ELR (cell line): Measurements from ENCODE around the gene TLE5.
A peak's percentile ranks its signal among the peaks of the same experiment; 100 is the strongest.
"Not testable (repeated sequence)": the region's sequence is repeated elsewhere in the genome, so short reads cannot be mapped to it uniquely, and the experiment has no call there.

Experiments
- DNase-seq: peaks from one replicate; pipeline ENCODE4 v3.0.0-alpha.2; 2015; ENCODE audit warnings: low read depth

Gene TLE5

DNA sequence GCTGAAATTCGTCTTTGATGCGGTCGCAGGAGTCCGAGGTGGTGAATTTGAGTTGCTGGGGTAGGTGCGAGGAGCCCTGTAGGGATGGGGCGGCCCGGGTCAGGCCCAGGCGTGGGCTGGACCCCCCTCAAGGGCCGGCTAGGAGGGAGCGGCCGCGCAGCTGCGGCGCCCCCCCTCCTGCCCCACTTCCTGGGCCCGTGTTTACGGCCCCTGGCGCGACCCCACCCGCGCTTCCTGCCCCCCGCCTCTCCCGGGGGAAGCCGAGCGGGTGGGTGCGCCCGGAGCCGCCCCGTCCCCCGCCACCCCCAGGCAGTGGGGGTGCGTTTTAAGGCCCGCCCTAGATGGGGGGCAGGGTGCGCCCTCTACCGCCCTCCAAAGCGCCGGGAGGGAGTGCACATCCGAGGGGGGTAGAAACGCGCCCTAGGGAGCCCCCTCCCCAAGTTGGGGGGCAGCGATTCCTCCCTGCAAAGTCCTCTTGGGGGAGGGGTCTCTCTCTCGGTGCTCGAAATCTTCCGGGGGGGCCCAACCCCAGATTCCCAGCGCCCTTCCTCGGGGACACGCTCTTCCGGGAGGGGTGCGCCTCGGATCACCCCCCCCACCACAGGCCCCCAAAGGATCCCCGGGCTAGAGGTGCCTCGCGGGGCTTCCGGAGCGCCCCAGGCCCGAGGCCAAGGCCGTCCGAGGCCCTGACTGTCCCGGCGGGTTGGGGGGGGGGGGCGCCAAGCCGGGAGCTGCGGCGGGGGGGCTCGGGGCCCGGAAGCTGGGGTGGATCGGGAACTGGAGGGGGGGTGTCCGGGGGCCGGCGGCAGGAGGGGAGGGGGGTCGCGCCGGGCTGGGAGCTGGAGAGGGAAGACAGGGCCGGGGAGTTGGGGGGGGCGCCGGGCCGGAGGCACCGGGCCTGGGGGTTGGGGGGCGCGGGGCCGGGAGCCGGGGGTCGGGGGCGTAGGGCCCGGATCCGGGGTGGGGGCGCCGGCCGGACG is 823 bp downstream of the TLE5 start:
- peak; percentile 49 for DNase-seq

GRCh38 chr19:3060857-3061181 is 1.5 kb downstream of the TLE5 start:
- no peak for DNase-seq

DNA sequence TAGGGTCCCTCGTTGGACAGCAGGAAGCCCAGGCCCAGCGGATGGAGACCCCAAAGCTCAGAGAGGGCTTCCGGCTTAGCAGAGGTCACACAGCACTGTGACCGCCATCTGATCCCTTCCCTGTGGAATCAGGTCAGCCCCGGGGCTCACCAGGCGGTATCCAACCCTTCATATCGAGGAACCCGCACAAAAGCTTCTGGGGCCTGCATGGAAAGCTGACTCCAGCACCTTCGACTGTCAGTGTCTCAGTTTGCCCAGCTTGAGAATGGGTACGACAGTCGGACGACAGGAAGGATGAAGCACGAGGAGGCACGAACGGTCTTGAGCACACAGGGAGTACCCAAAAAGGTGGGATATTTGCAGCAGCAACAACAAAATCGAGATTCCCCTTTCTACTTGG is 2.6 kb downstream of the TLE5 start:
- DNase-seq = no peak

GRCh38 chr19:3058821-3059314 is 3.4 kb downstream of the TLE5 start:
- DNase-seq = no peak

DNA sequence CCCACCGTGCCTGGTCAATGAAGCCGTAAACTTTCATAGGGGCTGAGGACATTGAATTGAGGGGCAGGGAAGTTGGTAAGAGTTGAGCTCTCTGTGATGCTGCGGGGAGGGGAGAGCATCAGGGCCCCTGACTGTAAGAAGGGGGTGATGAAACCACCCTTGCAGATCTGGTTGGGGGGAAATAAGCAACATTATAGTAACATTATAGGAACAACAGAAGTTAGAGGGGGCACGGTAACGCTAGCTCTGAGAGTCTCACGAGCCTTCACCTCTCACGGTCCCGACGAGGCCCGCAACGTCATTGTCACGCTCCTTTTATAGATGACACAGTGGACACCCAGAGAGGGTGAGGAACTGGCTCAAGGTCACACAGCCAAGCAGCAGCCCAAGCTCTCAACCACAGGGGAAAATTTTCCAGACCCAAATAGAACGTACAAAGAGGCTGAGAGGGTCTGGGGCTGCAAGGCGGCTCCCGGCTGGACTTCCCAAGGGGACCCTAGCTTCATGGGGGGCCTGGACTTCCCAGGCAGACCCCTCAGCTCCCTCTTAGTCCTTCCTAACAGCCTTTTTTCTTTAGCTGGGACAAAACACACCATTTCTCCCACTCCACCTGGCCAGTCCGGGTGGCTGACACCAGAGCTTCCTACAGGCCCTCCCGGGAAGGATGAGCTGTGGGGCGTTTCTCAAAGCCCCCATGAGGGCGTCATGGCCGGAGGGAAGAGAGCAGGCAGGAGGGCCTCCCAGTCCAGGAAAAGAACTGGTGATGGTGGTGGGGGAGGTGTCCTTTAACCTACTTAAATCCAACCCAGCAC is 4.1 kb downstream of the TLE5 start:
- no peak for DNase-seq

DNA sequence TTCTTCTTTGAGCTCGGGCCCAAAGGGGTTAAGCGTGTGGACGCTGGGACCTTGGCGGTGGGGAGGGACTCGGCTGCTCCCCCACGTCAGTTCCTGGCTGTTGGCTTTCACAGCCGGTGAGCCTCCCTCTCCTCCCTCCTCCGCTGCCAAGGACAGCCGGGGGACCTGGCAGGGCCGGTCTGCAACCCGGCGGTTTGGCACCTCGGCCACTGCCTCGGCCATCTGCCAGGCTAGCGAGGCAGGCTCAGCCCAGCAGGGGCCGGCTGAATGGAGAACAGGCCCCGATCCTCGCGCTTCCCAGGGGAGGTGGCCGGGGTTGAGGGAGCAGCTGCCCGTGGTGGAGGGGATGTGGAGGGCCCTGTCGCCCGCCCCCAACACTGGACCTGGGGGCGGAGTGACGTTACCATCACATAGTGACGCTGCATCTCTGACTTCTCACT is 5.0 kb downstream of the TLE5 start:
- DNase-seq = no peak

- no peak for DNase-seq
Measured at GRCh38 chr19:3056417-3057088, 5.7 kb downstream of the TLE5 start.

DNA sequence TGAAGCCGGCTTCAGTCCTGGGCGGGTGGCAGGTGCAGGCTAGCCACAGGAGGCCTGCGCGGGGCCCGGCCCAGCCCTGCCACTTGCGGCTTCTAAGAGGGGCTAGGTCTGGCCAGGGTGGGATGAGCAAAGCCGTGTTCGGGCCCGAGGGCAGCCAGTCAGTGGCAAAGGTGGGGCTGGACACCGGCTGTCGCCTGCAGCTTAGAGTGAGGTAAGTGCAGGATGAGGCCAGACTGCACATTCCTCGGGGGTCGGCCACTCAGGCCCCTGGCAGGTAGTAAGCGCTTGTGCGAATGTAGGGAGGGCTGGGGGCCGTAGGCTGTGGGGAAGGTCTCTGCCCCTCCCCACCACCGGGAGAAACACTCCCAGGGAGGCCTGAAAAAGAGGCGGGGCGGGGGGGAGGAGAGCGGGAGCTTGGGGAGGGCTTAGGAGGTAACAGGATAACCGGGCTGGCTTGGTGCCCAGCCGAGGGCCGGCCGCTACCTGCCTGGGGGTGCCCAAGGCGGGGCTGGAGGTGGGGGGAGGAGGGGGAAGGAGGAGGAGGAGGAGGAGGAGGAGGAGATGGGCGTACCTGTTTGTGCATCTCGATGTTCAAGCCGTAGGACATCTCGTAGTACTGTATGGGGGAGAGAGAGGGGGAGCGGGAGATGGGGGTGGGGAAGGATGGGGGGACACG is 6.4 kb downstream of the TLE5 start:
- no peak for DNase-seq

- peak; percentile 36 for DNase-seq
Measured at GRCh38 chr19:3054972-3055740, 7.1 kb downstream of the TLE5 start.

- DNase-seq = no peak
Measured at GRCh38 chr19:3054265-3054971, 7.9 kb downstream of the TLE5 start.

DNA sequence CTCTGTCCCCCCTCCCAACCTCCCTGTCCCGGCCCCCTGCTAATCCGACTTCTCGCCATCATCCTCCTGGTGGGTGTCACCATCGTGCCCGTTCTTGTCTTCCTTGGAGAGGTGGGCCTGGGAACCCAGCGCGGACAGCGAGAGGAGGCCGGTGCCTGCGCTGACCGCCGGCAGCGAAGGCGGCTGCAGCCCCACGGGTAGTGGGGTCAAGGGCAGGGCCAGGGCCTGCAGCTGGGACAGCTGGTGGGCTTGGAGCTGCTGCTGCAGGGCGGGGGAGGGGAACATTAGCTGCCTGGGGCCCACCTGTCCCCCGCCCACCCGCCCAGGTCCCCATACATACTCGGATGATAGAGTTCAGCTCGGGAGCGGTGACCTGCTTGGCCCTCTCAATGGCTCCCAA is 8.5 kb downstream of the TLE5 start:
- no peak for DNase-seq

- no peak for DNase-seq
Measured at GRCh38 chr19:3053218-3053621, 9.1 kb downstream of the TLE5 start.

- DNase-seq = not testable (repeated sequence)
Measured at GRCh38 chr19:3050016-3050415, 12.3 kb downstream of the TLE5 start.

- DNase-seq = no peak
Measured at GRCh38 chr19:3049089-3049488, 13.2 kb downstream of the TLE5 start.

DNA sequence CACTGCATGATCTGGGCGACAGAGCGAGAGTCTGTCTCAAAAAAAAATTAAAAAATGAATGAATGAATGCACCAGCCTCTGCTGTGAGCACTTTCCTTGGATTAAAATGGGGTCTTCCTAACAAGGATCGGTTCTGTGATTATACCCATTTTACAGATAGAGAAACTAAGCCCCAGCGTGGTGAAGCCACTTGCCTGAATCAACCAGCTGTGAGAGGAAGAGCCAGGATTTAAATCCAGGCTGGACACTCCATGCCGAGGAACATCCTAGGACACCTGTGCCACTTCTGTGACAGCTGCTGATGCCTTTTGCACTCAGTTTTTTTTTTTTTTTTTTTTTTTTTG is 14.1 kb downstream of the TLE5 start:
- DNase-seq = no peak

DNA sequence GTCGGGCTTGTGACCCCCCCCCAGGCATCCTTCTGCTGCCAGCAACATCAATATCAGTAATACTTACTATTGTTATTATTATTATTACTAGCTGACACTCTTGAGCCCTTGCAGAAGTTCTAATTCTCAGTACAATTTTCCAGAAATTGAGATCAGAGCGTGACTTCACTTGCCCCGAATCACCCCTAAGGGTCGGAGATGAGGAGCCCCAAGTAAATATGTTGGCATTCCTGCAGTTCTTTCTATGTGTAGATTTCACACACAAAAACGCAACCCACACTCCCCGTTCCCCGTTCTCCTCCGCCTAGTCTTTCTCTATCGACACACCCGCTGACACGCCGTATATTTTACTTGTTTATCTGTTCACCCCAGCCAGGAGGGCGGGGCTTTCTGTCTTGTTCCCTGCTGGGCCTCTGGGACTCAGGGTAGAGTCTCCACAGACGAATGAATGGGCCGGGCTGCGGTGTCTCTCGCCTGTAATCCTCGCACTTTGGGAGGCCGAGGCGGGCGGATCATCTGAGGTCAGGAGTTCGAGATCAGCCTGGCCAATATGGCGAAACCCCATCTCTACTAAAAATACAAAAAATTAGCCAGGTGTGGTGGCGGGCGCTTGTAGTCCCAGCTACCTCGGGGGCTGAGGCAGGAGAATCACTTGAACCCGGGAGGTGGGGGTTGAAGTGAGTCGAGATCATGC is 14.7 kb downstream of the TLE5 start:
- DNase-seq = peak; percentile 77

DNA sequence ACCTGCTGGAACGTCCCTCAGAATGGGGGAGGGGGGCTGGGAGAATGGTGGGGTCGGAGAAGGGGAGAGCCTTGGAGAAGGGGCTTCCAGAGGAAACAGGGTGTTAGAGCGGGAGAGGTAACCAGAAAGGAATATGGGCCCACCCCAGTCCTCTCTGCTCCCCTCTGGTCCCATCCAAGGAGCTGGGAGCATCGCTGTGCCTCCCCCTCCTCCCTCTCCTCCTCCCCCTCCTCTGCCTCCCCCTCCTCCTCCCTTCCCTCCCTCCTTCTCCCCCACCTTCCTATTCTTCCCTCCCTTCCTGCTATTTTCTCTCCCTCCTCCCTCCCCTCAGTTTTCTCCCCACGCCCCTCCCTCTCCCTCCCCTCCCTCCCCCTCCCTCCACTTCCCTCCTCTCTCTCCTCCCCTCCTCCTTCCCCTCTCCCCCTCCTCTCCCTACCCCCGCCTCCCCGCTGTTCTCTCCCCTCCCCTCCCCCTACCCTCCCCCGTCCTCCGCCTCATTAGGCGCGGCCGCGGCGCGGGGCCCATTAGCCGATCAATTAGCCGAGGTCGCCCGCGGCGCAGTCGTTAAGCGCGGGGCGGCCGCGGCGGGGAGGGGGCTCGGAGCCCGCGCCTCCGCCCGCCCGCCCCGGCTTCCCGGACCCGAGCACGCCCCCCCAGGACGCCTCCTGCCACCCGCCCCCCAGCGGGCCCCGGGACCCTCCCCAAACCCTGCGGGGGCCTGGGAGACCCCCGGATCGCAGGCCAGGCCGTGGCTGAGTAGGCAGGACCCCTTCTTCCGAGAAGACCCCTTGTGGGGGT is 15.4 kb downstream of the TLE5 start:
- no peak for DNase-seq

DNA sequence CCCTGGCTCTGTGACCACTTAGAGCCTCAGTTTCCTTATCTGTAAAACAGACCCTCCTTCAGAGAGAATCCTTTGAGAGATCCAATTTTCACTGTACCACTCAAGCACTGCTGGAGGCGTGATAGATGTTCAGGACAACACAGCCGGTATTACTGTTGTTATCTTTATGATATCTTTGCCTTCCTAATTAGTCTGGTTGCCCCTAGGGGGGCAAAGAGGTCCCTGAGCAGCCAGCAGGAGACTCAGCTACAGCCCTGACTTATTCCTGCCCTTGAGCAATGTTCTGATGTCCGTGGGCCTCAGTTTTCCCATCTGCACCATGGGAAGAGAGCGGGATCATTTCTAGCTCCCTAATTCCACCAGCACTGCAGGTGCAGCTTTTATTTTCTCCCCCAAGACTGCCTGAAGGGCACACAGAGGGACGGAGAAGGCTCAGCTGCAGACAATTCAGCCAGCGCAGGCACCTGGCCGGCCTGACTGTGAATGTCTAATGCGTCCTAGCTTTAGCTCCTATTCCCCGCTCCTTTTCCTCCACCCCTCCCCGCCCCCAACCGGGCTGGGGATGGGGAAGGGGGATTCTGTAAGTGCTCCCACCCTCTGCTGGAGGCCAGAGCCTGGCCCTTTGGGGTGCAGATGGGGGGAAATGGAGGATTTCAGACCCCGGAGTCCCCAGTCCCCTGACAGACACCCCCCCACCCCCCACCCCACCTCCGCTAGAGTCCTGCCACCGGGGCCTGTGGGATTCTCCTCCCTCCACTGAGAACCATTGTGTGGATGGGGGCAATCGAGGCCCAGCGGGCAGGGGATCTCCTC is 16.2 kb downstream of the TLE5 start:
- DNase-seq = no peak
